ENCODE measurements around the gene SOX1. TPM values are rescaled to one million over a fixed set of nuclear protein-coding genes. Genes with fewer than 3 reads are reported as not detected.

Gene SOX1
- total RNA-seq, 2 donors from 2014 or later, result not detected

DNA sequence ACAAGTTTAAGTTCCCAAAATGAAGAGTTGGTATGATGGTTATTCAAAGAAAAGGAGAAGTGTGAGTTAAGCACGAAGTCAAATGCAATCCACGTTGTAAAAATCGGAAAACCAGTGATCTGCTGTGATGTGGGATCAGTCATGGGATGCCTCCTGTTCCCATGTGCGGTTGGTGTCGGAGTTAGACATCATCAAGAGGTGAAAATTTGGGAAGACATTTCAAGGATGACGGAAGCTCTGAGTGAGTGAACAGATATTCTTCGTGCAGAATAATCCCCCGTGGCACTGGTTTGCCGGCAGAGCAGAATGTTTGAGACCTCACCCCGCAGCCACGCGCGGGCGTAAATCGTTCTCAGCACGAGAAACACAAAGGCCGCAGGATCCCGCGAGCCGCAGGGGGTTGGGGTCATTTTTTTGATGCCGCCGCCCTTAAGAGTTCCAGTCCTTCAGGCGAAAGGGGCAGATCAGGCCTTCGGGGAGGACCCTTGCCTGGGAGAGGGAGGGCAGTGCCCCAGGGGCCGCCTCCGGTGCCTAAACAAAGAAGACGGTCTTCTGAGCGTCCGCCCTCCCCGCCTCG lies 13.7 kb upstream of the SOX1 start:
- Histone ChIP-seq H3K27ac (no peak overlapping the region), H3K4me3 (no peak overlapping the region), H3K9me3 (no peaks in the 10 kb centered on the region), H3K4me1 (peaks cover 25% of the 10 kb centered on the region), H3K27me3 (peaks cover 4 to 39% of the 10 kb centered on the region in 2 donors), H3K36me3 (replicated peaks in 1 of 2; ENCODE audit: insufficient read depth in 1 of 2, low read depth in 2 of 2) (no peaks in the 10 kb centered on the region)
- TF ChIP-seq POLR2A (IDR thresholded peaks at IDR 0.05), result no peak
- TF ChIP-seq, protein P1, sequence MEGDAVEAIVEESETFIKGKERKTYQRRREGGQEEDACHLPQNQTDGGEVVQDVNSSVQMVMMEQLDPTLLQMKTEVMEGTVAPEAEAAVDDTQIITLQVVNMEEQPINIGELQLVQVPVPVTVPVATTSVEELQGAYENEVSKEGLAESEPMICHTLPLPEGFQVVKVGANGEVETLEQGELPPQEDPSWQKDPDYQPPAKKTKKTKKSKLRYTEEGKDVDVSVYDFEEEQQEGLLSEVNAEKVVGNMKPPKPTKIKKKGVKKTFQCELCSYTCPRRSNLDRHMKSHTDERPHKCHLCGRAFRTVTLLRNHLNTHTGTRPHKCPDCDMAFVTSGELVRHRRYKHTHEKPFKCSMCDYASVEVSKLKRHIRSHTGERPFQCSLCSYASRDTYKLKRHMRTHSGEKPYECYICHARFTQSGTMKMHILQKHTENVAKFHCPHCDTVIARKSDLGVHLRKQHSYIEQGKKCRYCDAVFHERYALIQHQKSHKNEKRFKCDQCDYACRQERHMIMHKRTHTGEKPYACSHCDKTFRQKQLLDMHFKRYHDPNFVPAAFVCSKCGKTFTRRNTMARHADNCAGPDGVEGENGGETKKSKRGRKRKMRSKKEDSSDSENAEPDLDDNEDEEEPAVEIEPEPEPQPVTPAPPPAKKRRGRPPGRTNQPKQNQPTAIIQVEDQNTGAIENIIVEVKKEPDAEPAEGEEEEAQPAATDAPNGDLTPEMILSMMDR (IDR thresholded peaks at IDR 0.05), result no peak
- ATAC-seq, result no peak
- 5 to 10% methylated on average over 13 to 27 of the region's 31 CpGs for whole genome bisulfite sequencing, 2 donors
- no peak for DNase-seq
- intact Hi-C loops (cut with DNase I), result no loop called here

DNA sequence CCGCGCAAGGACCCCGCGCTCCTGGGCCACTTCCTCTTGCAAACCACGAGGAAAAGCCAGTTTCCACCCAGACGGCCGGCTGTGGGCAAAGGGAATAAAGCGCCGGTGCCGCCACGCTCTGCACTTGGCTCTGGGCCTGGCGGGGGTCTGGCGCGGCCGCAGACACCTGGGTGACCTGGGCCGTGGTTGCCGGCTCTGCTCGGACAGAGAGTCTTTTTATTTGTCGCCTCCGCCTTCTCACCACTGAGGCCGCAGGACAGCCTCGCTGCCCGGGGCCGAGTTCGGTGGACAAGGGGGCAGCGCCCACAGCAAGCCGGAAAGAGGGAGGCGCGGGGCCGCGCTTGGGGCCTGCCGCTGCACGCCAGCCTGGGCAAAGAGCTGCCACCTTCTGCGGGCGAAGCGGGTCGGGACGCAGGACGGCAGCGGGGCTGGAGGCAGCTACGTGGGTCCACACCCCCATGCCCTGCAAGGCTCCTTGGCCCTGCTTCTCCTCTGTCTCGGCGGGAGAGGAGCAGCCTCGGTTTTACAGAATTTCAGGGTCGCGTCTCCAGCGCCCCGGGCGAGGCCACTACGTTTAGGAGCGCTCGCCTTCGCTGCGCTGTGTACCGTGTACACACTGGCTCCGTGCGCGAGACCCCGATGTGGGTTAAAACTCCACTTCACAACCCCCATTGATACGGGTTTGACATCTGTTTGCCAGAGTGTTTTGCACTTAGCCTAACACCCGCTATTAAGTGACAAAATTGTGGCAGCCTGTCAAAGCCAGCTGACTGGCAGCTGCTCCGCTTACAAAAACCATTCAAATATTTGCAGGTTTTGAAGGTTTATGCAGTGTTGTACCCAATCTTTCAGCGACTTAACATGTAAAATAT lies 13.0 kb upstream of the SOX1 start:
- H3K27ac ChIP-seq, result no peak overlapping the region
- TF ChIP-seq, protein P1 (IDR thresholded peaks at IDR 0.05), result no peak
- ATAC-seq (no peak), DNase-seq (no peak)
- 2 to 5% methylated on average over 27 to 54 of the region's 63 CpGs for WGBS, 2 donors
- H3K4me3 ChIP-seq, result no peak overlapping the region
- no peaks in the 10 kb centered on the region for H3K9me3 ChIP-seq
- peaks cover 4 to 38% of the 10 kb centered on the region in 2 donors for H3K27me3 ChIP-seq
- intact Hi-C loops (cut with DNase I), result no loop called here
- peaks cover 25% of the 10 kb centered on the region for H3K4me1 ChIP-seq
- no peaks in the 10 kb centered on the region for H3K36me3 ChIP-seq (replicated peaks in 1 of 2; ENCODE audit: insufficient read depth in 1 of 2, low read depth in 2 of 2)

DNA sequence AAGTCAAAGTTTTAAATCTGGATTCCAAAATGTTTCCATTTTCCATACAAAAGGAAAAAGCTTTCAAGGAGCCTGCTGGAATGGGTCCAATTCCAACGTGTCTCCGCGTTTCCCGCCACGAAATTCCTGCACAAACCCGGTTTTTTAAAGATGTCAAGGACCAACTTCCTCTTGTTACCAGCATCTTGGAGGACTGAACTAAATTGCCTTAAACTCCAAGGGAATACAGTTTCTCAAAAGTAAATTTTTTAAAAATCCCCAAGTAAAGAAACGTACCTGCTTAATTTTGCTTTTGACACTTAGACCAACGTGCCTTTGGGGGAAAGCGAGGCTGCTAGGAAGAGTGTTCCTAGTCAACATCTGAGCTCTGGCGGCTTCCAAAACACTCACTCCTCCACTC lies 12.3 kb upstream of the SOX1 start:
- H3K4me1 ChIP-seq, result peaks cover 25% of the 10 kb centered on the region
- no peak overlapping the region for H3K27ac ChIP-seq
- H3K9me3 ChIP-seq, result no peaks in the 10 kb centered on the region
- H3K4me3 ChIP-seq, result no peak overlapping the region
- DNase-seq (no peak), ATAC-seq (no peak)
- no peaks in the 10 kb centered on the region for H3K36me3 ChIP-seq (replicated peaks in 1 of 2; ENCODE audit: insufficient read depth in 1 of 2, low read depth in 2 of 2)
- no peak for TF ChIP-seq POLR2A (IDR thresholded peaks at IDR 0.05)
- TF ChIP-seq, protein P1 (IDR thresholded peaks at IDR 0.05), result no peak
- intact Hi-C loops (cut with DNase I), result no loop called here
- peaks cover 4 to 36% of the 10 kb centered on the region in 2 donors for H3K27me3 ChIP-seq
- WGBS, 2 donors, result 2 to 3% methylated on average over 10 of the region's 10 CpGs

DNA sequence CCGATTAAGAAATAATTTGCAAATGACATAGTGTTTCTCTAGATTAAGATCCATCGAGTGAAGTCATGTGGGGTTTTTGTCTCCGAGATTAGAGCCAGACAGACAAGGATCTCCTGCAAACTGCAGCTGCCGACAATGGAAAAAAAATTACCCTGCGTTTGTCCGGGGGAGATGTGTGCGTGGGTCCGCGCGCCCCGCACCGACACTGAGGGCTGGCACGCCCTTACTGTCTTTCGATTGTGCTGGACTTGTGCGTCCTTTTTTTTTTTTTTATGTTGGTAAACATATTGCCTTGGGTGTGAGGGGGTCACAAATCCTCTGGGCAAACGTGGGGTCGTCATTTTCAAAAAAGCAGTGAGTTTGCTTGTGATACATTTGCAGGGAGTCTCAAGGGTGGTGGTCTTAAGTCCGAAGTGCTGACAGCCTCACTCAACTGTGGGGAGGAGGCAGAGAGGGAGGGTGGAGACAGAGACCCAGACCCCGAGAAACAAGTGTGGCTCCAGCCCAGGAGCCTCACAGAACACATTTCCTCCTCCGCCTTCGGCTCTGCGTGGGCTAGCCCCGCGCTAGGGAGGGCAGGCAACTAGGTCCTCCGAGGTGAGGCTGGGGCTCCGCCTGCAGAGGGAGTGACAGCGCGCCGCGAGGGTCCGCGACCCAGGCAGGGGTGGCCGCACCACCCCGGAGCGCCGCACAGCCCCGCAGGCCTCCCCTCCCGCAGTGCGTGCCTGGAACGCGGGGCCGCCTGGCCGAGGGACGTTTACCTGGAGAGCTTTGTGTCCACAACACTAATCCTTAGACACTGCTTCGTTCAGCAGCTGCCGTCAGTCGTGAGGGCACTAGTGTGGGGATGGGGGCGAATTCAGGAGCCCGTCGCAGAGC lies 11.7 kb upstream of the SOX1 start:
- WGBS, 2 donors, result 3 to 4% methylated on average over 24 to 50 of the region's 50 CpGs
- H3K27ac ChIP-seq, result no peak overlapping the region
- DNase-seq, result no peak
- intact Hi-C loops (cut with DNase I), result no loop called here
- H3K4me1 ChIP-seq, result peaks cover 25% of the 10 kb centered on the region
- peaks cover 4 to 36% of the 10 kb centered on the region in 2 donors for H3K27me3 ChIP-seq
- no peak overlapping the region for H3K4me3 ChIP-seq
- no peak for ATAC-seq
- no peaks in the 10 kb centered on the region for H3K9me3 ChIP-seq
- TF ChIP-seq, protein P1 (IDR thresholded peaks at IDR 0.05), result no peak
- TF ChIP-seq POLR2A (IDR thresholded peaks at IDR 0.05), result no peak
- no peaks in the 10 kb centered on the region for H3K36me3 ChIP-seq (replicated peaks in 1 of 2; ENCODE audit: insufficient read depth in 1 of 2, low read depth in 2 of 2)

All from body of pancreas (tissue), 4 donors.